SH-SY5Y (cell line): ENCODE results near the gene TMCO4.

Source experiments
- GATA2 ChIP-seq: IDR thresholded peaks from 2 replicates; pipeline ENCODE4 v1.6.1; 2011; ENCODE audit warnings: mild to moderate bottlenecking, low read depth, low read length
- GATA3 ChIP-seq: IDR thresholded peaks from 2 replicates; pipeline ENCODE4 v1.6.1; 2011; ENCODE audit warnings: low read depth, mild to moderate bottlenecking, low read length, moderate library complexity

DNA sequence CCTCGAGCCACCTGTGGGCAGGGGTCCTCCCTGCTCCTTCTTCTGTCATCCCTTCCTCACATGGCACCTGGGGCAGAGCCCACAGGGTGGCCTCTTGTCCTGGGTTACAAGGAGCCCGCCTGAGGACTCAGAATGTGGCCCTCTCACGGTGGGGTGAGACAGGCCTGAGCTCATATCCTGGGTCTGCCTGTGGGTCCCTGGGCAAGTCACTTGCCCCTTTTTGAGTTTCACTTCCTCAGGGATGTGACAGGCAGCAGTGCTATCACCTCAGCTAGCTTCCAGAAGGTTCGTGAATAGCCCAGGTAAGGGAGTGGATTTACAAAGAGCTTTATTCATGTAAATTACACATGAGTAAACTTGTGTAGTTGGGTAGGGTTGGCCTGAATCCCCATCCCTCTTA is 101.5 kb downstream of the TMCO4 start:
- TF ChIP-seq GATA2 = no peak
- no peak for TF ChIP-seq GATA3
